ENCODE data around the gene MYO10. TPM values are rescaled to one million over a fixed set of nuclear protein-coding genes. Genes with fewer than 3 reads are reported as not detected.

MYO10 gene
- total and polyA plus RNA-seq, 2 of the 8 experiments (the other 6 are each of a cell fraction or from before 2014, with no cell fraction given) = 21.5 to 107 TPM

DNA sequence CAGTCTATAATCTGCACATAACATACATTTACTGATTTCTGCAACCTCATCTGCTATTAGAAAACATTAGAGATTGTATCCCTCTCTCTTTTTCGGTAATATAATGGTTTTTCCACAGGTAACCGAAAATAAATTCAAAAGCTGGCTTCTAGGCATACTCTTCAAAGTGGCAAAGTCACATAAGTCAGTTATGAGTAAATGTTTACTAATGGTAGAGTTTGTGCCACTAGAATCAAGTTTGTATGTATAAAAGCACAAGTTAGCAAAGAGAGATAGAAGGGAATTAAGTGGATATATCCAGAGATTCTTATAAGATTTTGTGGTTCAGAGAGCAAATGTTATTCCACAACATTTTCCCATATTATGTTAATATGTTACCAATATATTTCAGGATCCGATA, 86.9 kb downstream of the MYO10 start:
- Histone ChIP-seq H4K8ac (ENCODE audit: extremely low read depth, insufficient read depth, low read length) (no peak overlapping the region), H2BK20ac (ENCODE audit: low read length) (no peak overlapping the region), H3K4ac (replicated peaks; ENCODE audit: insufficient read length, low read depth, low read length) (no peak overlapping the region), H3K79me1 (ENCODE audit: low read depth, low read length) (no peaks in the 10 kb centered on the region), H2BK15ac (ENCODE audit: low read length) (no peak overlapping the region), H2AFZ (ENCODE audit: low read length) (no peak overlapping the region), H3K14ac (ENCODE audit: insufficient read length) (no peak overlapping the region), H3K79me2 (ENCODE audit: control insufficient read depth in 1 of 2, insufficient read depth in 2 of 2, low read length in 2 of 2) (no peaks in the 10 kb centered on the region; a peak in 1 of 4 replicates), H3K9me3 (ENCODE audit: insufficient read depth in 2 of 2, low read depth in 1 of 2, low read length in 1 of 2) (no peaks in the 10 kb centered on the region), H3K4me1 (replicated peaks in 1 of 4; ENCODE audit: control insufficient read depth in 3 of 4, insufficient read depth in 4 of 4, low read length in 3 of 4) (peaks cover 0 to 9% (median 0%) of the 10 kb centered on the region in 4 experiments; a peak in 1 of 7 replicates), H2BK5ac (ENCODE audit: low read depth, low read length) (no peak overlapping the region), H3K4me3 (ENCODE audit: extremely low read depth in 1 of 4, insufficient read depth in 2 of 4, low read depth in 3 of 4, low read length in 4 of 4) (no peak overlapping the region), H3K18ac (ENCODE audit: extremely low read depth, low read length) (no peak overlapping the region), H3K27ac (ENCODE audit: low read depth, low read length) (no peak overlapping the region), H3K36me3 (ENCODE audit: control insufficient read depth in 2 of 4, insufficient read depth in 4 of 4, low read length in 3 of 4) (no peaks in the 10 kb centered on the region), H4K20me1 (replicated peaks in 1 of 2; ENCODE audit: control insufficient read depth in 1 of 2, insufficient read depth in 2 of 2, low read length in 2 of 2) (peaks cover 0 to 2% of the 10 kb centered on the region in 2 experiments), H2BK120ac (replicated peaks; ENCODE audit: low read depth, low read length) (no peak overlapping the region), H3K4me2 (ENCODE audit: insufficient read depth in 1 of 2, low read depth in 2 of 2, low read length in 2 of 2) (no peak overlapping the region), H3K9ac (replicated peaks in 1 of 4; ENCODE audit: extremely low read depth in 1 of 4, low read depth in 3 of 4, low read length in 3 of 4) (no peak overlapping the region), H4K5ac (ENCODE audit: insufficient read length, low read depth, low read length) (no peak overlapping the region), H3K23ac (ENCODE audit: insufficient read length) (no peak overlapping the region), H3K23me2 (ENCODE audit: low read depth, low read length) (no peaks in the 10 kb centered on the region), H2BK12ac (ENCODE audit: low read depth, low read length) (no peak overlapping the region), H2AK5ac (ENCODE audit: low read depth, low read length) (no peak overlapping the region), H3K27me3 (replicated peaks in 1 of 4; ENCODE audit: control insufficient read depth in 3 of 4, extremely low read depth in 1 of 4, insufficient read depth in 3 of 4, low read length in 3 of 4) (no peaks in the 10 kb centered on the region), H4K91ac (replicated peaks; ENCODE audit: insufficient read length, low read length) (no peak overlapping the region), H3K56ac (replicated peaks; ENCODE audit: insufficient read length, low read depth, low read length) (no peak overlapping the region)
- DNase-seq (ENCODE audit: low read depth in 1 of 2, low spot score in 2 of 2) (no peak), FAIRE-seq (no peak)
- ChIA-PET POLR2A (ENCODE audit: partially characterized antibody) (interaction anchor here (0.7 kb wide), 1 partner anchor 193 kb away, joined by 3 read pairs; no protein-coding TSS in a partner anchor), CTCF (ENCODE audit: partially characterized antibody) (interaction anchor here (1.2 to 1.3 kb wide), 2 partner anchors 284 to 342 kb away, joined by 3 to 4 read pairs; no protein-coding TSS in a partner anchor)
- WGBS, 2 experiments (ENCODE audit: extremely low coverage in 1 of 2, insufficient coverage in 1 of 2, insufficient read length in 1 of 2, insufficient replicate concordance in 2 of 2, low coverage in 1 of 2, low lambda C conversion rate in 2 of 2, missing lambda C conversion rate in 1 of 2) = 89% methylated on average over 3 of the region's 3 CpGs; no CpG with 5 or more reads in 1 of the 2 experiments
- TF ChIP-seq FOSL1 (IDR thresholded peaks at IDR 0.05; ENCODE audit: insufficient read depth, low read depth, low read length) = no peak
- TF ChIP-seq SIX5 (IDR thresholded peaks at IDR 0.05; ENCODE audit: low read depth, low read length) = no peak
- TF ChIP-seq BACH1 (IDR thresholded peaks at IDR 0.05; ENCODE audit: low read length) = no peak
- no peak for TF ChIP-seq SP1 (IDR thresholded peaks at IDR 0.05; ENCODE audit: low read depth, low read length)
- no peak for TF ChIP-seq NRF1 (IDR thresholded peaks at IDR 0.05; ENCODE audit: low read depth, low read length)
- TF ChIP-seq CBX5 (IDR thresholded peaks at IDR 0.05; ENCODE audit: low read depth, low read length) = no peak
- no peak for TF ChIP-seq ZNF274 (IDR thresholded peaks at IDR 0.05; ENCODE audit: borderline replicate concordance, extremely low read depth, low read length)
